Mammary epithelial cell (primary cell): ENCODE measurements around the gene CLEC16A.
"Not testable (repeated sequence)": the region's sequence is repeated elsewhere in the genome, so short reads cannot be mapped to it uniquely, and the experiment has no call there.

ENCODE experiments used
- EZH2 ChIP-seq: IDR thresholded peaks from 2 replicates; pipeline ENCODE4 v1.6.1; 2012; ENCODE audit warnings: low read length, inconsistent platforms, borderline replicate concordance
- TF ChIP-seq, protein P1 (sequence below), 2 donors: IDR thresholded peaks in 1 of 2; conservative IDR thresholded peaks in 1 of 2; 2 replicates each; pipeline ENCODE4 v1.5.1; 2011 to 2012; ENCODE audit warnings: inconsistent platforms in 2 of 2, low read length in 2 of 2, mild to moderate bottlenecking in 2 of 2, control low read depth in 1 of 2, low read depth in 1 of 2; ENCODE audit not compliant: insufficient read depth in 1 of 2; ENCODE audit errors: extremely low read depth in 1 of 2

DNA sequence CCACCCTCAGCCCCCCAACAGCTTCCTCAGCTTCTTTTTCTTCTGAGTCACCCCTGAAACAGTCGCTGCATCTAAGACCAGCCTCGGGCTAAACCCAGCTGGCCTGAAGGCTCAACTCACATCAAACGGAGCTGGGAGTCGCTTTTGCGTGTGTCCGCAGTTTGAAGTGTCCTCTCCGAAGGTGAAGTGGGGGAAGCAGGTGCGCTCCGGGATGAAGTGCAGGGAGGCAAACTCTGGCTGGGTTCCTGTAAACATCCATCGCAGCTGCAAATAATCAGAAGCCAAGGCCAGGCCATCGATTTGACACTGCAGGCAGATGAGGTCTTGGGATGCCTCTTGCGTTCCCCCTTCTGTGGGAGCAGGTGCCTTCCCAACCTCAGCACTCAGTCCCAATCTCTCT lies 15.3 kb upstream of the CLEC16A start:
- TF ChIP-seq, protein P1, sequence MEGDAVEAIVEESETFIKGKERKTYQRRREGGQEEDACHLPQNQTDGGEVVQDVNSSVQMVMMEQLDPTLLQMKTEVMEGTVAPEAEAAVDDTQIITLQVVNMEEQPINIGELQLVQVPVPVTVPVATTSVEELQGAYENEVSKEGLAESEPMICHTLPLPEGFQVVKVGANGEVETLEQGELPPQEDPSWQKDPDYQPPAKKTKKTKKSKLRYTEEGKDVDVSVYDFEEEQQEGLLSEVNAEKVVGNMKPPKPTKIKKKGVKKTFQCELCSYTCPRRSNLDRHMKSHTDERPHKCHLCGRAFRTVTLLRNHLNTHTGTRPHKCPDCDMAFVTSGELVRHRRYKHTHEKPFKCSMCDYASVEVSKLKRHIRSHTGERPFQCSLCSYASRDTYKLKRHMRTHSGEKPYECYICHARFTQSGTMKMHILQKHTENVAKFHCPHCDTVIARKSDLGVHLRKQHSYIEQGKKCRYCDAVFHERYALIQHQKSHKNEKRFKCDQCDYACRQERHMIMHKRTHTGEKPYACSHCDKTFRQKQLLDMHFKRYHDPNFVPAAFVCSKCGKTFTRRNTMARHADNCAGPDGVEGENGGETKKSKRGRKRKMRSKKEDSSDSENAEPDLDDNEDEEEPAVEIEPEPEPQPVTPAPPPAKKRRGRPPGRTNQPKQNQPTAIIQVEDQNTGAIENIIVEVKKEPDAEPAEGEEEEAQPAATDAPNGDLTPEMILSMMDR (conservative IDR thresholded peaks at IDR 0.05 in 1 of 2, IDR thresholded peaks at IDR 0.05 in 1 of 2; ENCODE audit: extremely low read depth in 1 of 2, insufficient read depth in 1 of 2, low read depth in 1 of 2, low read length in 2 of 2), result not testable (repeated sequence)
- TF ChIP-seq EZH2, result not testable (repeated sequence)
